Stimulated activated CD4-positive, alpha-beta T cell treated with anti-CD3 and anti-CD28 coated beads, Interleukin-15, amount 100 ng/mL, for 1 hour (primary cell): ENCODE data around the gene ADARB2.
"Not testable (repeated sequence)": the region's sequence is repeated elsewhere in the genome, so short reads cannot be mapped to it uniquely, and the experiment has no call there.

Experiments
- DNase-seq, 2 donors: peaks; one replicate each; pipeline ENCODE4 v3.0.0-alpha.2; 2020; ENCODE audit warnings: low read depth in 1 of 2, low spot score in 1 of 2

The ADARB2 gene

GRCh38 chr10:1552406-1552805, 184.9 kb downstream of the ADARB2 start:
- no peak for DNase-seq

- no peak for DNase-seq
These were observed 185.5 kb downstream of the ADARB2 start for GRCh38 chr10:1551636-1552338.

- DNase-seq, result no peak
These were observed 186.7 kb downstream of the ADARB2 start for GRCh38 chr10:1550616-1551015.

GRCh38 chr10:1550291-1550595, 187.1 kb downstream of the ADARB2 start:
- no peak for DNase-seq

GRCh38 chr10:1549591-1550290, 187.6 kb downstream of the ADARB2 start:
- DNase-seq, result no peak

- no peak for DNase-seq
These were observed 188.7 kb downstream of the ADARB2 start for GRCh38 chr10:1548596-1548995.

- DNase-seq, result no peak
These were observed 189.2 kb downstream of the ADARB2 start for GRCh38 chr10:1548146-1548545.

- no peak for DNase-seq
These were observed 190.8 kb downstream of the ADARB2 start for GRCh38 chr10:1546431-1547110.

- DNase-seq, result no peak
These were observed 191.8 kb downstream of the ADARB2 start for GRCh38 chr10:1545524-1545923.

GRCh38 chr10:1544929-1545328, 192.4 kb downstream of the ADARB2 start:
- DNase-seq, result no peak

- DNase-seq, result no peak
These were observed 193.1 kb downstream of the ADARB2 start for GRCh38 chr10:1544209-1544673.

GRCh38 chr10:1543596-1543995, 193.7 kb downstream of the ADARB2 start:
- no peak for DNase-seq

GRCh38 chr10:1542941-1543340, 194.4 kb downstream of the ADARB2 start:
- DNase-seq, result no peak

- no peak for DNase-seq
These were observed 197.2 kb downstream of the ADARB2 start for GRCh38 chr10:1540144-1540543.

- no peak for DNase-seq
These were observed 198.1 kb downstream of the ADARB2 start for GRCh38 chr10:1539216-1539615.

- no peak for DNase-seq
These were observed 198.7 kb downstream of the ADARB2 start for GRCh38 chr10:1538531-1539061.

- DNase-seq, result no peak
These were observed 199.2 kb downstream of the ADARB2 start for GRCh38 chr10:1538121-1538520.

GRCh38 chr10:1537449-1537848, 199.9 kb downstream of the ADARB2 start:
- not testable (repeated sequence) for DNase-seq

GRCh38 chr10:1536341-1536740, 201.0 kb downstream of the ADARB2 start:
- no peak for DNase-seq

- DNase-seq, result no peak
These were observed 201.9 kb downstream of the ADARB2 start for GRCh38 chr10:1535301-1535965.

GRCh38 chr10:1534820-1535219, 202.5 kb downstream of the ADARB2 start:
- DNase-seq, result no peak
